AG04449 (cell line): ENCODE results near the gene RIC8B.
"Not testable (repeated sequence)": the region's sequence is repeated elsewhere in the genome, so short reads cannot be mapped to it uniquely, and the experiment has no call there.

Source experiments
- CTCF ChIA-PET: fragments of 350-600 bp; formaldehyde crosslinking; extraction: SDS; loops from one replicate; lab custom pipeline; 2021; ENCODE audit warnings: antibody characterized with exemption; lab: Yijun Ruan, JAX
- POLR2A ChIA-PET: fragments of 400-600, 350-600 bp; formaldehyde crosslinking; extraction: SDS; loops from one replicate; lab custom pipeline; 2020; ENCODE audit warnings: antibody characterized with exemption, inconsistent platforms; lab: Yijun Ruan, JAX
- DNase-seq: peaks from one replicate; pipeline ENCODE4 v3.0.0-alpha.2; 2010; ENCODE audit warnings: low read depth, low spot score
- H3K4me3 ChIP-seq: 2 replicates; pipeline ENCODE4 v1.5.1; 2011; ENCODE audit warnings: low read depth, mild to moderate bottlenecking, control low read depth, low read length
- CTCF ChIP-seq: IDR thresholded peaks from one replicate; pipeline ENCODE4 v1.5.1; 2011; ENCODE audit warnings: mild to moderate bottlenecking, moderate library complexity, low read length, control low read depth, inconsistent platforms; ENCODE audit not compliant: insufficient read depth; ENCODE audit errors: missing control alignments

The RIC8B gene

DNA sequence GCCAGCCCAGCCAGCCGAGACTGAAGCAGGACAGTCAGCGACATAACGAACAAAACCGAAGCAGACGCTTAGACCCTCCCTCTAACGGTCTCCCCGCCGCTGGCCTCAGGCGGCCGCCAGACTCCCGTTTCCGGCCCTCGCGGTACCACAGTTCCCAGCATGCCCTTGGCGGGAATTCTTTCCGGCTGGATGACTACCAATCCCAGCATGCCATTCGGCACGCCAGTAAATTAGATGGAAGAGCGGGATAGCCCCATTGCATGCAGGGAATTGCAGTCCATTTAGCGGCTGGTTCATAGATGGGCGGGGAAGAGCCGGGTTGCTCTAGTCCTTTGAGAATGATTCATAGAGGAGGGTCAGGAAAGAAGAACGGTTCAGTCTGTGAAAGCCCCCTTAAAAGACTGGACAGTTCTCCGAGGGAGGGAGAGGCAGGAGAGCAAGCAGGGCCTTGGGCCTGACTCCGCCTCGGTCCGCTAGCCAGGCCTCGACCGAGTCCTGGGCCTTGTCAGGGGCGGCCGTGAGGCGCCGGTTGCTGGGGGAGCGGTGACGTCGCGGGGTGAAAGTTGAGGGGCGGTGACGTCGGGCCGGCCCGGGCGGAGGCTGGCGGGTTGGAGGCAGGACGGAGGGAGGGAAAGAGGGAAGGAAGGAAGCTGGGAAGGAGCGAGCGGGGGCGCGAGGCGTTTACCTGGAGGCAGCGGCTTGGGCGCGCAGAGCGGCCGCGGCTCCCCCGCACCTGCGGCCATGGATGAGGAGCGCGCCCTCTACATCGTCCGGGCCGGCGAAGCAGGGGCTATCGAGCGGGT lies at the start of gene RIC8B:
RIC8B (plus strand) TSS at position 678 of the 803 bp plus-strand sequence; CDS start at position 742, 64 bp downstream.
- ChIA-PET CTCF (no interaction called here), POLR2A (interaction anchor here (0.6 kb wide), 2 partner anchors 27 to 416 kb away, joined by 3 to 4 read pairs; no protein-coding TSS in a partner anchor)
- no peak for TF ChIP-seq CTCF
- H3K4me3 ChIP-seq = peak within 1 kb of the TSS; percentile 92
- DNase-seq = peak; percentile 95

GRCh38 chr12:106724934-106725333 lies 49.5 kb upstream of the RIC8B start:
- ChIA-PET POLR2A (no interaction called here), CTCF (no interaction called here)
- no peak overlapping the region for H3K4me3 ChIP-seq
- no peak for TF ChIP-seq CTCF
- no peak for DNase-seq

DNA sequence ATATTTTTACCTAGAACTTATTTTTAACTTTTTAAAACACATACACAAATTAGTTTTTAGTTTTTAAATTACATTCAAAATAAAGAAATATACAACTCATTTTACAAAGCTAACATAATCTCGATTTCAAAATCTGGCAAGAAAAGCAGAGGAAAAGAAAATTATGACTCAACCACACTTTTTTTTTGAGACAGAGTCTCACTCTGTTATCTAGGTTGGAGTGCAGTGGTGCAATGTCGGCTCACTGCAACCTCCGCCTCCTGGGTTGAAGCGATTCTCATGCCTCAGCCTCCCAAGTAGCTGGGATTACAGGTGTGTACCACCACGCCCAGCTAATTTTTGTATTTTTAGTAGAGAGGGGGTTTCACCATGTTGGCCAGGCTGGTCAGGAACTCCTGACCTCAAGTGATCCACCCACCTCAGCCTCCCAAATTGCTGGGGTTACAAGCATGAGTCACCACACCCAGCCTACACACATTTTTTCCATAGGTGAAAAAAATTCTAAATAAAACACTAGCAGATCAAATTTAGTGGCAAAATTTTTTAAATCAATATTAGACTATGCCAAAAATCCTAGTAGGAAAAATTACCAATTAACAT lies 47.8 kb upstream of the RIC8B start:
- POLR2A ChIA-PET, DNase-seq, H3K4me3 ChIP-seq, CTCF ChIA-PET: not testable (repeated sequence)

GRCh38 chr12:106729611-106730010 lies 44.9 kb upstream of the RIC8B start:
- DNase-seq = no peak
- no peak for TF ChIP-seq CTCF
- no peak overlapping the region for H3K4me3 ChIP-seq
- CTCF ChIA-PET = no interaction called here
- POLR2A ChIA-PET = no interaction called here

- H3K4me3 ChIP-seq = no peak overlapping the region
- no peak for DNase-seq
- POLR2A ChIA-PET = no interaction called here
- CTCF ChIA-PET = no interaction called here
- TF ChIP-seq CTCF = no peak
Observed at GRCh38 chr12:106732890-106733289, 41.6 kb upstream of the RIC8B start.

GRCh38 chr12:106733660-106734059 lies 40.8 kb upstream of the RIC8B start:
- no peak for TF ChIP-seq CTCF
- no peak for DNase-seq
- ChIA-PET CTCF (no interaction called here), POLR2A (no interaction called here)
- H3K4me3 ChIP-seq = no peak overlapping the region
